WI38 (cell line): Measurements from ENCODE around the gene ASXL1.

ENCODE experiments used
- H3K4me3 ChIP-seq: 2 replicates; pipeline ENCODE4 v1.5.1; 2011; ENCODE audit warnings: low read depth, mild to moderate bottlenecking, control low read depth, low read length
- CTCF ChIP-seq: IDR thresholded peaks from 2 replicates; pipeline ENCODE4 v1.5.1; 2012; ENCODE audit warnings: low read depth, mild to moderate bottlenecking, control low read depth, low read length

Gene ASXL1

GRCh38 chr20:32442630-32443373 lies 84.7 kb downstream of the ASXL1 start:
- H3K4me3 ChIP-seq: no peak overlapping the region
- TF ChIP-seq CTCF: no peak

GRCh38 chr20:32443386-32443974 lies 85.3 kb downstream of the ASXL1 start:
- H3K4me3 ChIP-seq: no peak overlapping the region
- TF ChIP-seq CTCF: no peak

- no peak for TF ChIP-seq CTCF
- H3K4me3 ChIP-seq: no peak overlapping the region
These were observed 86.5 kb downstream of the ASXL1 start for GRCh38 chr20:32444474-32445220.

- TF ChIP-seq CTCF: no peak
- H3K4me3 ChIP-seq: no peak overlapping the region
These were observed 87.6 kb downstream of the ASXL1 start for GRCh38 chr20:32445539-32446273.

GRCh38 chr20:32446301-32447100 lies 88.4 kb downstream of the ASXL1 start:
- H3K4me3 ChIP-seq: no peak overlapping the region
- TF ChIP-seq CTCF: no peak

- TF ChIP-seq CTCF: no peak
- no peak overlapping the region for H3K4me3 ChIP-seq
These were observed 89.3 kb downstream of the ASXL1 start for GRCh38 chr20:32447136-32448027.
